Measurements from ENCODE around the gene ABLIM1. TPM values are rescaled to one million over a fixed set of nuclear protein-coding genes. Genes with fewer than 3 reads are reported as not detected.

ABLIM1 gene
- polyA plus RNA-seq, 5 donors = 38.2 to 68.6 (median 63.6) TPM

GRCh38 chr10:114624422-114624821, 33.7 kb downstream of the ABLIM1 start:
- DNase-seq = no peak

DNA sequence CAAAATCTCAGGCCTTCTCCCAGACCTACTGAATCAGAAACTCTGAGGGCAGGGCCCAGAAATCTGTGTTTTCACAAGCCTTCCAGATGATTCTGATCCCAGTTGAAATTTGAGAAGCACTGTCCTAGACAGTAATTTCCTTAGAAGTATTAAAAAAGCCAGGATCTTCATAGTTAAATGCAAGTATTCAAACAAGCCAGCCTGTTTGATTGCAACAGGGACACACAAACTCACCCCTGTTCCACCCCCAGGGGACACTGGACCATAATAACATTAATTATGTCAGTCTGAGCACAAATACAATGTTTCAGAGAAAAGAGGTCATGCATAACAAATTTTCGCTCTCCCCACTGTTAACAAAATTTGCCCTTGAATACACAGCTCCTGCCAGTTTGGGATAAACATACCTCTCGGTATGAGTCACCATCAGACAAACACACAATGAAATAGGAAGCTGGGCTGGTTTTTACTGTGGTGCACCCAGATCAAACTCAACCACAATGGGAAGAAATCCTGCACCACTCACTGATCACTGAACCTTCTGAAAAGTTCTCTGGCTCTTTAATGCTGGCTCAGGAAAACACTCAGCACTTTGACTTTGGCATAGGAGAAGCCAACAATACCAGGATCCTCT, 34.3 kb downstream of the ABLIM1 start:
- no peak for DNase-seq

GRCh38 chr10:114623155-114623554, 34.9 kb downstream of the ABLIM1 start:
- DNase-seq = no peak

- DNase-seq = no peak
Measured at GRCh38 chr10:114618722-114619121, 39.4 kb downstream of the ABLIM1 start.

GRCh38 chr10:114616516-114616915, 41.6 kb downstream of the ABLIM1 start:
- no peak for DNase-seq

DNA sequence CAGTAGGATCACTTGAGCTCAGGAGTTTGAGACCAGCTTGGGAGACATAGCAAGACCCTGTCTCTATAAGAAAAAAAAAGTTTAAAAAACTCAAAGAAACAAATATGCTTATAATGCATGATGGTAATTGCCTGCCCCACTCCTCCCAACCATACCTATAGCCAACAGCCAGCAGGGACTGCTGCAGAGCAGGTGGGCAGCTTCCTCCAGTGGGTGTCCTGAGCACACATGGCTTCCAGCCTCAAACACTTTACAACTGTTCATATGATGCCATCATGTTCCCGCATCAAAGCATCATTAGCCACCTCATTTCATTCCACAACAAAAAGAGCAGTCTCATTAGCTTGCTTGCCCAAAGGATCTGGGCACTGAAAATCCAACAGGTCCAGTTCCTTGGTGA, 42.0 kb downstream of the ABLIM1 start:
- no peak for DNase-seq

DNA sequence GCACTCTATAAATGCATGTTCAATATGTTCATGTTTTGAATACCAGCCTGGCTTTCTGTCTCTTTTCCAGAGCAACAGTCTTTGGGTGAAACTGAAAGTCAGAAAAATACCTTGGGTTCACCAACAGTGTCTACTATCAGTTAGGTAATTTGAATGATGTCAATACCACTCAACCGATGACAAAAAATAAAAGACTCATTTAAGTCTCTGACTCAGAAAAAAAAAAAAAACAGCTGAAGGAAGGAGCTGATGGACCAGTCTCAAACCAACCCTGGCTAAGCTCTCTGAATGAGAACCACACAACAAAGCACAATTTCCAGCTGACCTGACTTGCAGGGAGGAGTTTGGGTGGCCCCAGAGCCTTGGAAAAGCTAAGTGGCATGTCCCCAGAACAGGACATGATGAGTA, 42.5 kb downstream of the ABLIM1 start:
- no peak for DNase-seq

GRCh38 chr10:114613237-114613979, 44.7 kb downstream of the ABLIM1 start:
- DNase-seq = no peak

GRCh38 chr10:114611617-114612016, 46.5 kb downstream of the ABLIM1 start:
- DNase-seq = no peak

- no peak for DNase-seq
Measured at GRCh38 chr10:114609518-114610426, 48.3 kb downstream of the ABLIM1 start.

DNA sequence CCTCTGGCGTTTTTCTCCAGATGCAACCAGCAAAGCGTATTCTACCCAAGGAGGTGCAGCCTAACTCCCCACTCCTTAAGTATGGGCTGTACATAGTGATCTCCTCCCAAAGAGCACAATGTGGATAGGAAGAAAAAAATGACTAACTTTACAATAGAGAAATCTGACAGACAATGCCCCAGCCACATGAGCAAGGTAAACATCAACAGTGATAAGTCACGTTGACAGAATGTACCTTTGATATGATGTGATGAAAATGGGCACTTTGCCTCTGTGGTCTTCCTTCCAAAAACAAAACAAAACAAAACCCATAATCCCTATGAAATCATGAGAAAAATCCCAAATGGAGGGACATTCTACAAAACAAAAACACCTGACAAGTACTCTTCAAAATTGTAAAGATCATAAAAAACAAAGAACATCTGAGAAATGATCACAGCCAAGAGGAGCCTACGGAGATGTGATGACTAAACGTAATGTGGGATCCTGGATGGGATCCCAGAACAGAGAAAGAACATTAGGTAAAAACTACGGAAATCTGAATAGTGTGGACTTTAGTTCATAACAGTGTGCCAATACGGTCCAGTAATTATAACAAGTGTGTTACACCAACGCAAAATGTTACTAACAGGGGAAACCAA, 50.6 kb downstream of the ABLIM1 start:
- DNase-seq = no peak

- DNase-seq = no peak
Measured at GRCh38 chr10:114605155-114605797, 52.8 kb downstream of the ABLIM1 start.

DNA sequence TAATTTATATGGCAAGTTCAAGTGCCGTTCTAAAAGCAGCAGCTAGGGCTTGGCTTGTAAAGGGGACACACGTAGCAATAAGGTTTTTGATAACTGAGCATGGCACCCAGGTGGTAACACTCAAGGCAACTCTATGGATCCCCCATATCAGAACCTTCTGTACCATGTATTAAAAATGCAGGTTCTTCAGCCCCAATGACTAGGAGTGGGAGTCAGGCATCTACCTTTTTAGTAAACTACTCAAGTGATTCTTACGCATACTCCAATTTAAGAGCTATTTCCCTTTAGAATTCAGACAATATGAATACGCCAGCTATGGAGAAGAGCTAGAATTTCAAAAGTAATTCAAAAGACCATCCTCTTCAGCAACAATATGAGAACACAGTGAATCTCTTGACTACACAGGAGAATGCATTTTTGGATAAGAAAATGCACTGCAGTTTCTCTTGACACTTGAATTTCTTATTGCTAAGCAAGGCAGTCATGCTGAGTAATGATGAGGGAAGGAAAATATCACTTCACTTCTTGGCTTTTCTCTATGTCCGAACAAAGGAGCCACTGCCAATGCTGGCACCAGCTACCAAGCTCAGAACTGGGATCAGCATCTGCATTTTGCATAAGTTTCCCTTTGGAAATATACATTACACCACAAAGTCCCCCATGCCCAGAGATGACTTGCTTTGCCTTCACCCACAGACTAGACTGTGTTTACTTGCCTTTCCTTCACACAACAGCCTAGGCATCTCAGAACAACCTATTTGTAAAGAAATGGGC, 53.5 kb downstream of the ABLIM1 start:
- no peak for DNase-seq

DNA sequence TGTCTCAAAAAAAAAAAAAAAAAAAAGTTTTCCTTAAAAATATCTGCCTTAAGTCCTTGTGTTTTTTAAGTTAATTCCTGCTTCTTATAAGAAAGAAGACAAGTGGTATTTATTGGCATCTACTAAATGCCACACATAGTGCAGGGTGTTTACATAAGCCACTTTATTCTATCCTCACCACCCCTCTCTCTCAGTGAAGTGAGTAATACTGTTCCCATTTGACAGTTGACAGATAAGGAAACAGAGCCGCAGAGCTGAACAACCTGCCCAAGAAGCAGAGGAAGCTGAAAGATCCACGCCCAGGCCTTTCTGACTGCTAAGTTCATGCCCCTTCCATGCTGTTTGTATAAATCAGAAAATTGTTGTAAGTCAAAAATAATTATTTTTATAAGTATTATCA, 54.1 kb downstream of the ABLIM1 start:
- no peak for DNase-seq

DNA sequence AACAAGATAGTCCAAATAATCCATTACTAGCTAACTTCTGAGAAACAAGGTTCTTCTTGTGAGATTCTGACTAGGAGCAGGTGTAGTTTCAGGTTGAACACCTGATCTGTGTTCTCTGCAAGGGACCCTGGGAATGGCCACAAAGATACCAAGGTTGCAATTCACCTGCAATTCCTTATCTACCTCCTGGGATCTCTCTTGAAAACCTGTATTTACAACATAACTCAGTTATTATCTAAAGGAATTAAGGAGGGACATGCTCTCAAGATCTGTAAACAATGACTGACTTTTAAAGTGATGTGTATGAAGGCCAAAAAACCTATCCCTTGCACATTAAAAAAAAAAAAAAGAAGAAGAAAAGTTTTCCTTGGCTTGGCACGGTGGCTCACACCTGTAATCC, 54.8 kb downstream of the ABLIM1 start:
- DNase-seq = no peak

GRCh38 chr10:114600057-114600456, 58.0 kb downstream of the ABLIM1 start:
- no peak for DNase-seq

GRCh38 chr10:114596793-114597192, 61.3 kb downstream of the ABLIM1 start:
- no peak for DNase-seq

DNA sequence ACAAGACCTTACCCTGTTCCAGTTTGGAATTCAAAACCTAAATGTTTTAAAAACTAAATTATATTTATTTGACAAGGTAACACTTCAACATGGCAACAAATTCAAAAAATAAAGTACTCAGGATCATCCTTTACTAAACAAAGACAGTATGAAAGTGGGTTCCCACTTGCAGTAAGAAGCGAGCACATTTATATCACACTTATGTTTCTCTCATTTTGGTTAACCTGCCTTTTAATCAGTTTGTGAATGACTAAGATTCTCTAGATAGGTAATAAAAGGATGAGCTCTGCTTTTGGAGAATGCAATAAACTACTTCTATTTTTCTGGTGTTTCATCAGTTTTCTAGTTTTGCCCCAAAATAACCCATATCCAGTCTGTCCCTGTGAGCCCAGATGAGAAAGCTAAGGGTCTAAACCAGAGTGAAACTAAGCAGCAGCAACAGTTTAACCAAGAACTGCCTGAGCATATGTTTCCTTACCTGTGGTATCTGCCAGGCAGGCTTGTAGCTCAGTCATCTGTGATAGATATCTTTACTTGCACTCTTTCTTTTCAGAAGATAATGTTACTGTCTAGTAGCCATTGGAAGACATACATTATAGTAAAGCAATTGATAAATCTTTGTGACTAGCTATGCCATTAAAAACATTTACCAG, 64.1 kb downstream of the ABLIM1 start:
- no peak for DNase-seq

DNA sequence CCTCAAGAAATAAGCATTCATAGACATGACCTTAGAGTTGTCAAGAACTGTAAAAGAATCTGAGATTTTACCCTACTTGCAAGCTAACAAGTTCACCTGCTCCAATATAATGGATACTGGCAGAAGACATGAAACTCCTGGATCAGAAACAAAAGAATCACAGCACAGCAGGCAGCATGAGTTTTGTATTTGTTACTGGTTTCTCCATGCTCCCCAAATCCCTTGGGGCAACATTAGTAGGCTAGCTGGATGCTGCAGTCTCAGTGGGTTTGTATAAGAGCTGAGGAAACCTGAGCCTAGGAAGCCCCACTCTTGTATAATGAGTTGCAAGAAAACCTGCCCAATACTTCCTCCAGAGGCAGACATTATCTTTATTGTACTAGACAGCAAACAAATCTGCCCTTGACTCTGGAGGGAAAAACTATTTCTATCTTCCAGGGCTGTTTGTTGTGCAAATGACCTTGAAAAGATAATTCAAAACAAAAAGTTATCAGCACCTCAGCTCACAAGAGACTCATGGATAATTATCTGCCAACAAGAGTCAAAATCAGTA, 64.8 kb downstream of the ABLIM1 start:
- DNase-seq = no peak

GRCh38 chr10:114590993-114591392, 67.1 kb downstream of the ABLIM1 start:
- DNase-seq = no peak
